ENCODE results near the gene ITGB2. TPM values are rescaled to one million over a fixed set of nuclear protein-coding genes. Genes with fewer than 3 reads are reported as not detected.
A peak's percentile ranks its signal among the peaks of the same experiment; 100 is the strongest.

The ITGB2 gene
- total RNA-seq, 4 donors from 2014 or later = 20.2 to 46.8 (median 21.0) TPM

DNA sequence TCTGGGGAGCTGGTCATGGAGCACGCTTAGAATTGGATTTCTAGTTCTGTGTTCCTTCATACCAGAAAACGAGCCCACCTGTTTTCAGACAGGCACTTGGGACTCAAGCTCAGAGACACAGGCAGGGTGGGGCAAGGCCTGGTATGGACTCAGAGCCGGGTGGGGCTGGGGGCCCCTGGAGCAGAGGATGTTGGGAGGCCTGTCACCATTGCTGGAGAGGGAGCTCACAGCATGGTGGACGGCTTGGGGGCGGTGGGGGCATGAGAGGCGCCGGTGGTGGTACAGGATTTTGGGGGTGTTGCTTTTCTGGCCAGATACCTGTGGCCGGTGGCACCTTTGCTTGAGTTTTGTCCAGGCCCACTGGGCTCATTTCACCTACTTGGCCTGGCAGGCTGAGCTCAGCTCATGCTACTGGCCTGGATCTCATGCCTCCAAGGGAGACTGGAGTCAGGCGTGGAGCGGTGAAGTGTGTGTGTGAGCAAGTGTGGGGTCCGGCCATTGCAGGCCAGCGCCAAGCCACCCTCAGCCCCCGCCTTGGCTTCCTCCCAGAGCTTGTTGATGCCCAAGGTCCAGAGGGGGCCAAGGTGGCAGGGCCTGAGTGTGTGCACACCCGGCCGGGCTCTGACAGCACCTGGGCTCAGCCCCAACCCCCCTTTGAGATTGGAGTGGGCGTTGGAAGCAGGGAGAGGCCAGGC, 27.9 kb upstream of the ITGB2 start:
- H3K4me3 ChIP-seq = no peak overlapping the region
- H3K4me1 ChIP-seq = peaks cover 0 to 3% of the 10 kb centered on the region in 2 donors
- intact Hi-C loops (cut with DNase I; ENCODE audit: low total_unique reads) = loop anchor here (5.0 kb wide), 1 partner anchor 189 kb away; no protein-coding TSS in a partner anchor
- H3K27me3 ChIP-seq = no peaks in the 10 kb centered on the region
- TF ChIP-seq, protein P1, sequence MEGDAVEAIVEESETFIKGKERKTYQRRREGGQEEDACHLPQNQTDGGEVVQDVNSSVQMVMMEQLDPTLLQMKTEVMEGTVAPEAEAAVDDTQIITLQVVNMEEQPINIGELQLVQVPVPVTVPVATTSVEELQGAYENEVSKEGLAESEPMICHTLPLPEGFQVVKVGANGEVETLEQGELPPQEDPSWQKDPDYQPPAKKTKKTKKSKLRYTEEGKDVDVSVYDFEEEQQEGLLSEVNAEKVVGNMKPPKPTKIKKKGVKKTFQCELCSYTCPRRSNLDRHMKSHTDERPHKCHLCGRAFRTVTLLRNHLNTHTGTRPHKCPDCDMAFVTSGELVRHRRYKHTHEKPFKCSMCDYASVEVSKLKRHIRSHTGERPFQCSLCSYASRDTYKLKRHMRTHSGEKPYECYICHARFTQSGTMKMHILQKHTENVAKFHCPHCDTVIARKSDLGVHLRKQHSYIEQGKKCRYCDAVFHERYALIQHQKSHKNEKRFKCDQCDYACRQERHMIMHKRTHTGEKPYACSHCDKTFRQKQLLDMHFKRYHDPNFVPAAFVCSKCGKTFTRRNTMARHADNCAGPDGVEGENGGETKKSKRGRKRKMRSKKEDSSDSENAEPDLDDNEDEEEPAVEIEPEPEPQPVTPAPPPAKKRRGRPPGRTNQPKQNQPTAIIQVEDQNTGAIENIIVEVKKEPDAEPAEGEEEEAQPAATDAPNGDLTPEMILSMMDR (IDR thresholded peaks at IDR 0.05) = no peak
- TF ChIP-seq POLR2A (IDR thresholded peaks at IDR 0.05) = no peak
- H3K9me3 ChIP-seq = no peaks in the 10 kb centered on the region
- no peak for DNase-seq
- no peak overlapping the region for H3K27ac ChIP-seq
- no peaks in the 10 kb centered on the region for H3K36me3 ChIP-seq

DNA sequence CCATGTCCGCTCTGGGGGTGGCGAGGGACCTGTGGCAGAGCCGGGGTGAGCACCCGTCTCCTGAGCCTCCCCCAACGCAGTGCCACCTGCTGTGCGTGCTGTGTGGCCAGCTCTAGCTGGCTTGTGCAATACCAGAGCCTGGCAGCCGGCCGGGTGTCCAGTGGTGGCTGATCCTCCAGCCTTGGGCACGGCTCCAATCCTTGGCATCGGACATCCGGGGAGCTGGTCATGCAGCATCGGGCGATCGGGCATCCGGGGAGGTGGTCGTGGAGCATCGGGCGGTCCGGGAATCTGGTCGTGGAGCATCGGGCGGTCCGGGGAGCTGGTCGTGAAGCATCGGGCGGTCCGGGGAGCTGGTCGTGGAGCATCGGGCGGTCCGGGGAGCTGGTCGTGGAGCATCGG, 27.2 kb upstream of the ITGB2 start:
- Histone ChIP-seq H3K4me1 (peaks cover 0 to 3% of the 10 kb centered on the region in 2 donors), H3K9me3 (no peaks in the 10 kb centered on the region), H3K27ac (no peak overlapping the region), H3K4me3 (no peak overlapping the region), H3K27me3 (no peaks in the 10 kb centered on the region), H3K36me3 (no peaks in the 10 kb centered on the region)
- intact Hi-C loops (cut with DNase I; ENCODE audit: low total_unique reads) = loop anchor here (5.0 kb wide), 1 partner anchor 189 kb away; no protein-coding TSS in a partner anchor
- peak in 1 of 2 donors; percentile 34 for DNase-seq
- TF ChIP-seq, protein P1 (IDR thresholded peaks at IDR 0.05) = no peak
- TF ChIP-seq POLR2A (IDR thresholded peaks at IDR 0.05) = no peak

DNA sequence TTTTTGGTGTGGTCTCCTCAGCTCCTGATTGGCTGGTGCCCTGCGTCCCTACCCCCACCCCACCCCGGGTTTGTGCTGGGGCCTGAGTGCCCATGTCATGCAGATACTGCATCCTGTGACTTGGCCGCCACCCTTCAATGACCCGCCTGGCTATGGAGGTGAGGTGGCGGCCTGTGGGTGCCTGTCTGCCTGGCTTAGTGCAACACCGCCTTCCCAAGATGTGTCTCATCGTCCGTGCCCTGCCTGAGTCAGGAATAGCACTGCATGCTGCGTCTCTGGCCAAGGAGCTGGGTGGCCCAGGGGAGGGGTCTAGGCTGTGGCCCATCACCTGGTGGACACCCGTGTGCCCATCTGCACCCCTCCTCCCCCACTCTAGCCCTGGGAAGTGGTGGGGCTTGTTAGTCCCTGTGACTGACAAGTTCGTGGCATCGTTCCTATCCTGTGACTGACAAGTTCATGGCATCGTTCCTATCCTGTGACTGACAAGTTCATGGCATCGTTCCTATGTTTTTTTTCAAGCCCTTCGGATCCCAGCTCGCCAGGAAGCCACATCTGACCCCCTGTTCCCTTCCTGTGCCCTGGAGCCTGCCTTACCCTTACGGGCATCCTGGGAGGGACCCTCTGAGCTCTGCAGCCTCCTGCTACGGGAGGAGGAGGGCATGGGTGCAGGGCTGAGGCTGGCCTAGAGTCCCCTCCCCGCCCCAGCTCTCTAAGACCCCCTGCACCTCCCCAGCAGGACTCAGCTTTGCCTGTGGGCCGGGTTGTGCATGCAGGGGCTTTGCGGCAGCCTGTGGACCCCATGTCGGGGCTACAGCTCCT, 26.6 kb upstream of the ITGB2 start:
- Histone ChIP-seq H3K27ac (no peak overlapping the region), H3K4me3 (no peak overlapping the region), H3K4me1 (peaks cover 0 to 3% of the 10 kb centered on the region in 2 donors), H3K36me3 (no peaks in the 10 kb centered on the region), H3K9me3 (no peaks in the 10 kb centered on the region), H3K27me3 (no peaks in the 10 kb centered on the region)
- intact Hi-C loops (cut with DNase I; ENCODE audit: low total_unique reads) = loop anchor here (5.0 kb wide), 1 partner anchor 190 kb away; no protein-coding TSS in a partner anchor
- DNase-seq = peak in 1 of 2 donors; percentile 10
- TF ChIP-seq POLR2A (IDR thresholded peaks at IDR 0.05) = no peak
- TF ChIP-seq, protein P1 (IDR thresholded peaks at IDR 0.05) = no peak

DNA sequence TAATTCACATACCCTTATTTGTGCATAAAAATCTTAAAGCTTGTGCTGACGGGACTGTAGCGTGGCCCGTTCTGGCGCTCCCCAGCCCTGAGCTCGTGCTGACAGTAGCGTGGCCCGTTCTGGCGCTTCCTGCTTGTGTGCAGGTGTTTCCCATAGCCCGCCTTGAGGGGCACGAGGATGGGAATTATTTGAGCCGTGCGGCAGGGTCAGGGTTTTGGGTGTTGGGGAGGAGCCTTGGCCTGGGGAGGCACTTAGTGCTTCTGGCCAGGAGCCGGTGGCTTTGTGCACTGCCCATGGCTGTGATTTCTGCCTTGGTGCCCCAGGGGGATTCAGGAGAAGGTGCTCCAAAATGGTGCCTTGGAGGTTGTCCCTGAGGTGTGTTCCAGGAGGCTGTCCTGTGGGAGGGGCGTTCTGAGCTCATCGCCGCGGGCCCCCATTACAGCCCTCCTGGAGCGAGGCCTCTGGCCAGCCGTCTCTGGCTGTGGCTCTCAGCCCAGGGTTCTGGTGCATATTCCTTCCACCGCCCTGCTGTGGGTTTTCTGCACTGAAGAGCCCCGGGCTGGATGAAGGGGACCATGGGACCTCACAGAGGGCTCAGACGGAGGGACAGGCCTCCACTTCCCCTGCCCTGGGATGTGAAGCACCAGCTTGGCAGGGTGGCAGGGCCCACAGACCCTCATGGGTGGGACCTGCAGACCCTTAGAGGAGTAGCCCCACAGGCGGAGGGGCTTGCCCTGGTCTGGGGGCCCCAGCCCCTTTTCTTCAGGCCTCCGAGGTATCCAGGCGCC, 25.7 kb upstream of the ITGB2 start:
- DNase-seq = peak in 1 of 2 donors; percentile 12
- no peak for TF ChIP-seq POLR2A (IDR thresholded peaks at IDR 0.05)
- TF ChIP-seq, protein P1 (IDR thresholded peaks at IDR 0.05) = no peak
- peaks cover 0 to 3% of the 10 kb centered on the region in 2 donors for H3K4me1 ChIP-seq
- H3K4me3 ChIP-seq = no peak overlapping the region
- no peaks in the 10 kb centered on the region for H3K9me3 ChIP-seq
- intact Hi-C loops (cut with DNase I; ENCODE audit: low total_unique reads) = loop anchor here (5.0 kb wide), 1 partner anchor 191 kb away; no protein-coding TSS in a partner anchor
- no peaks in the 10 kb centered on the region for H3K27me3 ChIP-seq
- no peak overlapping the region for H3K27ac ChIP-seq
- H3K36me3 ChIP-seq = no peaks in the 10 kb centered on the region
